HG03565 (cell line): ENCODE results near the gene KDM4B.

Experiments used
- ATAC-seq: cut with Tn5 transposase; IDR thresholded peaks from one replicate; pipeline ENCODE4 v1.9.1; 2021; ENCODE audit warnings: mild to moderate bottlenecking, moderate library complexity; ENCODE audit not compliant: unreplicated experiment

KDM4B gene

DNA sequence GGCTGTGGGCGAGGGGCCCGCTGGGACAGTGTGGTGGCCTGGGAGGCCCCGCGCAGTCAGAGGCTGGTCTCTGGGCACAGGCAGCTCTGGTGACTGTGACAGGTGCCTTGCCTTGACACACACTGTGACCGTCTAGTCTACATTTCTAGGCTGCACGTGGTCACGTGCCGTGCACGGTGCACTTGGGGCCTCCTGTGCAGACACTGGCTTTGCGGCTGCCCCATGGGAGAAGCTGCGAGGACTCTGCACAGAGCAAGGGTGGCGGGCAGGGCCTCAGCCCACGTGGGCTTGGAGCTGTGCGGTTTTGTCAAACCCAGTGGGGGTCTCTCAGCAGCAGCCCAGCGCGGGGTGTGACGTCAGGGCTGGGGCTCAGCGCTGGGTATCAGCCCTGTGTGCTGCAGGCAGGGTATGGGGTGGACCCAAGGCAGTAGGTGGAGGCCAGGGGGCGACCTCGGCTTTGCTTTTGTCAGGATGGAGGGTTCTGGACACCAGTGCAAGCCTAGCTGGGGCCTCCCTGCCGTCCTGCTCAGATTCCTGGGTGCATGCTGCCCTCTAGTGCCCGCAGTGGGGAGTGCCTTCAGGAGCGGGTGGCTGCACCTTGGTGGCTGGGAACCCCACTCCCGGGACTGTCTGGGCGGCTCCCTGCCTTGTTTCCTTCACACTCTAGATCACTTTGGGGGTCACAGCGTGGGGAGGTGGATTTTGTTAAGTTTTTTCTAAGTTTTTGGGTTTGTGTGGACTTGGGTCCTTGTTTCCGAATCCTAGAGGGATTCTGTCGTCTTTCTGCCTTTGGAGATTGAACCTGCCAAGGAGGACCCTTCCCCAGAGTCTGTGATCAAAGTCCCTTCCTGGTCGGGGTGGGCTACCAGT, 62.6 kb downstream of the KDM4B start:
- peak; percentile 57 for ATAC-seq

DNA sequence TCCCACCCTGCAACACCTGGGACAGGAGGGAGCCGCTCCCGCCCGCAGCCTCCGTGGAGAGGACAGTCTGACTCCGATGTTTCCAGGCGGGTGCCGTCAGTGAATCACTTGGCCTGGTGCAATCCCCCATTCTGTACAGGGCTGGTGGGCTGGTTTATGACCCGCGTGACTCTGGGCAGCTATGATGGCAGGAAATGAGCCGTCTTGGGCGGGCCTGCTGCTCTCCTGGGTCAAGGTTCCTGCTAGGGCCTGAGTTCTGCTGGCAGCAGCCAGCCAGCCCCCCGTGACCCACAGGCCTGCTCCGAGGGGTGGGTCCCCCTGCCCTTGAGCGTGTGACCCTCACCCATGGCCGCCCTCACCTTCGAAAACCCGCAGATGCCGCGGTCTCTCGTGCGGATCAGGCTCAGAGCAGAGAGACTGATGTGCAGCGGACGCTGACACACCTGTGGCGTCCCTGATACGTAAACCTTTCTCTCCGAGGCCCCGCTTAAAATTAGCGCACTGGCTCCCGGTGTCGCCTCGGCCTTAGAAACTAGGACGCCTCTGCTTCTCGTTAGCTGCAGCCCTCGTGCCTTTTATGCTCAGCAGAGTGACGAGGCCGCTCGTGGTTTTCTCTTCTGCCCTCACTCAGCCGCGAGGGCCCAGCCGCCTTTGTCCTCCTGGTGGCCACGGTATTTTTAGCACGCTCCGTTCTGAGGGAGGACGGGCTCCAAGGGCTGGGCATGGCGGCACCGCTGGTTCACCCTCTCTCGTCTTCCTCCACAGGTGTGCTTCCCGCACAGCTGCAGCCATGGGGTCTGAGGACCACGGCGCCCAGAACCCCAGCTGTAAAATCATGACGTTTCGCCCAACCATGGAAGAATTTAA, 63.4 kb downstream of the KDM4B start:
- no peak for ATAC-seq

DNA sequence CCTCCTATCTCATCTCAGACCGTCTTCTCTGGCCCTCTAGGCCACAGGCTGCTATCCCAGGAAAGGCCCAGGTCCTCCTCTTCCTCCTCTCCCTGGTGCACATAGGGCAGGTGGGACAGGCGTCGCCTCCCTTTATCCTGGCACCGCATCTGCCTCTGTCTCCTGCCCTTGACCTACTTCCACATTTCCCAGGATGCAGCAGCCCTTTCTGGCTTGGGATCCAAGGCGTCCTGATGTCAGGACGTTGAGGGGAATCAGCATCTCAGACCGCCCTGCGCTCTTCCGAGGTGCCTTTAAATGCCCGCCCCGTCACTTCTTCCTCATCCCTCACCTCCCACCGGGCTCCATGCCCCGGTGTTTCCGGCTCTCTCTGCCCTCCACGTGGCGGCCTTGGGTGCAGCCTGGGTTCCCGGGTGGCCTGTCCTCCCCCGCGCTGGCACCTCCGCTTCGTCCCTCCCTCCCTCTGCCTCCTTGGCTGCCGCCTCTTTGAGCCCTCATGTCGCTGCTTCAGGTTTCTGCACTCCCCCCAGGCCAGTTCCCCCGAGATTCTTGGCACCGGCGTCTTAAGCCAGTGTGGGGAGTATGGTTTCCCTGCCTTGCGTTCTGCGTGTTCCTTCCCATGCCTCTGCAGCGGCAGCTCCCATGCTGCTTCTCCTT, 66.3 kb downstream of the KDM4B start:
- ATAC-seq, result no peak

DNA sequence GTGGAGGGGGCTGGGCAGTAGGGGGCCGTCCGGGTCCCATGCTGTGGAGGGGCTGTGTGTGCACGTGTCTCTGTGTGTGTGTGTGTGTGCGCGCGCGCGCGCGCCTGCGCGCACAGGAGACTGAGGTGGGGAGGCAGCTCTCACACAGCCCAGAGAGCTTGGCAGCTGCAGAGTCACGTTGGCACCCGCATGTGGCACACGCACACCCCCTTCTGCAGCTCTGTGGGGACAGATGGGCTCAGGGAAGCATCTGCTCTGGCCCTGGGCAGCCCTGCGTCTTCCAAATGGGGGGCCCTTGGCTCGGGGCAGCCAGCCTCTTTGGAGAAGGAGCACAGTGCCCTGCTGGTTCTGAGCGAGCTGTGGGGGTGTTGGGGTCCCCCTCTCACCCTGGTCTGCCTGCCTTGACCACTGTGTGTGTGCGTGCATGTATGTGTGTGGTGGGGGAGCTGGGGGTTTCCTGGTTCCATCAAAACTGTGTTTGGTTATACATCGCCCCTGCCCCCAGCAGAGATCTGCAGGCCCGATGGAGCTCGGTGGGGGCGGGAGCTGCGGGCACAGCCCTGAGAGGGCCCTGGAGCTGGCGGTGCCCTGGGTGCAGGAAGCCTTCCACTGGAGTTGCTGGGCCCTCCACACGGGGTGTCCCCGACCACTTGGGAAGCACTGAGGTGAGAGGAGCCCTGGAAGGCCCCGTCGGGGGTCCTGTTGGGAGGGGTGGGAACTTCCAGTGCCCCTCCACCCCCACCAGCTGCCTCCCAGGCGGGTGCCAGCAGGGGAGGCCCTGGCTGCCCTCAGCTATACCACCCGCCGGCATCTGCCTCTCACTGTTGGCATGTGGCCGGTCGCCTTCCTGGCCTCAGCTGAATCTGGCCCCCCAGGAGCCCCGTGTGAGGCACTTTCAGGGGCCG, 67.1 kb downstream of the KDM4B start:
- no peak for ATAC-seq

DNA sequence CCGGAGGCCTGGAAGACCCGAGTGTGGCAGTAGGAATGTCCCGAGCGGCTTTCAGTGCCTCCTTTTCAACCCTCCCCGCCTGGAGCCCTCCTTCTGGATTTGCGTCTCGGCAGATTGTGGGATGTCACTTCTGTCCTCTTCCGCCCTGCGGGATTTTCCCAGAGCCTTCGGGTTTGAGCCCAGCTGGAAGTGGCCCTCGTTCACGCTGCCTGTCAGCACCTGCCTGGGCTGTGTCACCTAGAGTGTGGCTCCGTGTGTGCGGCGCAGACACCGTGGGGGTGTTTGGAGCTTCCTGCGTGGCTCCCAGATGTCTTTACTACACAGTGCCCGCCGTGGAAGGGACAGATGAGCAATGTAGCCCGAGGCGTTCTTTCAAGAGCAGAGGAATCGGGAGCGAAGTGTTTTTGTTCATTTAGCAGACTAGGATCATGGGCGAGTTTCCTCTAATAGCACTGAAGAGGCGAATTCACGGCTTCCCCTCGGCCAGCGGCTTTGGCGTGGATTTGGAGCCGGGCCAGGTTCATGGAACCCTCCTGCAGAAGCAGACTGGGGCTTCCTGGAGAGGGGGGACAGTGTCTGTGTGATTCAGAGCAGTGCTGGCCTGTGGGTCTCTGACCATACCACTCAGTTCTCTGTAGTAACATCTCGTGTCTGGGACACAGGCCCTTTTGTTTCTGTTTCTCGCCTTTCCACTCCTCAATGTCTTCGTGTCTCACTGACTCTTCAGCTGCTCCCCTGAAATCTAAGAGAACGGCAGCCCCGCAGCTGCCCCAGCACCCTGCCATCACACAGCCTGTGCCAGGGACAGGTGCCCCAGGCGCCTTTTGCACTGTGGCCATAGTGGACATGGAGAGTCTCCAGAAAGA, 68.0 kb downstream of the KDM4B start:
- no peak for ATAC-seq

DNA sequence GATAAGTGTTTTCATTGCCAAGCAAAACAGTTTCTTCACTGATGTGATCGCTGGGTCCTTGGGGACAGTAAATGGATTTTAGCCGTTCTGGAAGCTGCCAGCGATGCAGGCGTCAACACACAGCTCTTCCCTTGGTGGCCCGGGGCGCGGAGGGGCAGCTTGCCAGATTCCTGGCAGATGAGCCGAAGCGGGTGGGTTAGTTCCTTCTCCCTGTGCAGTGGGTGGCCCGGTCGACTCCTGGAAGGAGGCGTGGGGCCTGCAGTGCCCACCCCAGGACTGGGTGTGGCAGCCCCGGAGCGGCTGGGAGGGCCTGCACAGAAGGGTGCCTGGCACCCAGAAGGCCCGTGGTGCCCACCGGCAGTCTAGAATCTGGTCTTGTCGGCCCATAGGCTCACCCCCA, 69.0 kb downstream of the KDM4B start:
- ATAC-seq, result no peak

DNA sequence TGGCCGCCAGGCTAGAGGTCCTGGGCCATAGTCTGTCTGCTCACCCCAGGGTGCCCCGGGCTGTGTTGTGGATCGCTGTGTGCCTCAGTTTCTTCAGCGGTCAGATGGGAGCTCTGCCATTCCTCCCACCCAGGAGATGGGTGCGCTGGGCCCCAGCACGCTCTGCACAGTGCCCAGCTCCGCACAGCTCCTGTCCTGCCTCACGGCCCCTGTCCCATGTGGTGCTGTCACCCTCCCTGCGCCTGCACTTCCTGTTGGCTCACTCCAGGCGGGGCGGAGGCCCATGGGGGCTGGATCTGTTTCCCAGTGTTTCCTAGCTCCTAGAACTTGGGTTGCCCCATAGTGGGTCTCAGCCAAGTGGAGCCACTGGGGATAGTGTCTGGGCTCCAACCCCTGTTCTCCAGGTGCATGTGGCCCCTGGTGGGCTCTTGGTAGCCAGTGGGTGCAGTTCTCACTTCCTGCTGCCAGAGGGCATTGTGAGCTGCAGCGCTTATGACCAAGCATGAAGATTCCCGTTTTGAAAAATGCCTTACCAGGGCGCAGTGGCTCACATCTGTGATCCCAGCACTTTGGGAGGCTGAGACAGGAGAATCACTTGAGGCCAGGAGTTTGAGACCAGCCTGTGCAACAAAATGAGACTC, 69.8 kb downstream of the KDM4B start:
- no peak for ATAC-seq

DNA sequence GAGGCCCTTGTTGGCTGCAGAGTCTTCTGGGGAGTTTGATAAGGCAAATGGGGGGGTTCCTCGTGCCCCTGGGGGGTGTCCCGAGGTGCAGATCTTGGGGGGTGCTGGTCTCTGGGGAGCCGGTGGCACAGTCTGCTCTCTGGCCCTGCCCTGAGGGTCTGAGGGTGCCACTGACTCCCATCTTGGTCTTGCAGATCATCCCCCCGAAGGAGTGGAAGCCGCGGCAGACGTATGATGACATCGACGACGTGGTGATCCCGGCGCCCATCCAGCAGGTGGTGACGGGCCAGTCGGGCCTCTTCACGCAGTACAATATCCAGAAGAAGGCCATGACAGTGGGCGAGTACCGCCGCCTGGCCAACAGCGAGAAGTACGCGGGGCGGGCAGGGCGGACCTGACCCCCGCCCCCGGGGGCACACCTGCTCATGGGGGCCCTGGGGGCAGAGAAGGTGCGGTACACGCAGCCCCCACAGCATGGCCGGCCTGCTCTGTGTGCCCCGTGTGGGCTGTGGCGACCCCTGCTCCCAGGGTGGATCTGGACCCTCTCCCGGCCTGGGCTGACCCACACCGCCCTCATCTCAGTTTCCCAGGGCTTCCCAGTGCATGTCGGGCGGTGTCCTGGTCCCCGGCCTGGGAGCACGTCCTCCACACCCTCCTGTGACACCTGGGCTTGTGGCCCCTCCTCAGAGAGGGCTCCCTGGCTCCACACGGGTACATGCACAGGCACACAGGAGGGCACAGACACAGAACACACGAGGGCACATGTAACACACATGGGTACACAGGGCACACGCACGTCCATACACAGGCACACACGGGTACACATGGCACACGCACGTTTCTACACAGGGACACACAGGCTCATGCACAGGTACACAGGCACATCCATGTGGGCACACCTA, 71.0 kb downstream of the KDM4B start:
- ATAC-seq, result no peak

DNA sequence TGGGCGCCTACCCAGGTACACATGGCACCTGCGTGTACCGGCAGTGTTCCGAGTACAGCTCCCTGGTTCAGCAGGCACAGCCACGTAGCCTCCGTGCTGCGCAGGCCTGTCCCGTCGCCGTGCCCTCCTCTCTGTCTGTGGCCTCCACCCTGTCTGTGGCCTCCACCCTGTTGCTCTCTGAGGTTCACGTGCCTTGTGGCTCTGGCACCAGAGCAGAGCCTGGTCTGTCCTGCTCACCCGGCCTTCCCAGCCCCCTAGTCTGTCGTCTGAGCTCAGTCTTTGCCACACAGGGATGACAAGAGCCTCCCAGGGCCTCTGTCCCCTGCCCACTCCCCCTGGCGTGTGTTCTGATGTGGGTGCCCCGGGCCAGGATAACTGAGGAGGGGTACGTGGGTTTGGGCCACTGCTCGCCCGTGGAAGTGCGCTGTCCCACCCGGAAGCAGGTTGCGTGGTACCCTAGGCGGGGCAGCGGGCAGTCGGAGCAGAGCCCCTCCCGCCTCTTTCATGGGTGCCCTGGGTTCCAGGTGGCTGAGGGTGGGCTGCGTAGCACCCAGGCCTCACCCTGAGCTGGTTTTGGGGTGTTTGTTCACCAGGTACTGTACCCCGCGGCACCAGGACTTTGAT, 71.7 kb downstream of the KDM4B start:
- ATAC-seq, result no peak

DNA sequence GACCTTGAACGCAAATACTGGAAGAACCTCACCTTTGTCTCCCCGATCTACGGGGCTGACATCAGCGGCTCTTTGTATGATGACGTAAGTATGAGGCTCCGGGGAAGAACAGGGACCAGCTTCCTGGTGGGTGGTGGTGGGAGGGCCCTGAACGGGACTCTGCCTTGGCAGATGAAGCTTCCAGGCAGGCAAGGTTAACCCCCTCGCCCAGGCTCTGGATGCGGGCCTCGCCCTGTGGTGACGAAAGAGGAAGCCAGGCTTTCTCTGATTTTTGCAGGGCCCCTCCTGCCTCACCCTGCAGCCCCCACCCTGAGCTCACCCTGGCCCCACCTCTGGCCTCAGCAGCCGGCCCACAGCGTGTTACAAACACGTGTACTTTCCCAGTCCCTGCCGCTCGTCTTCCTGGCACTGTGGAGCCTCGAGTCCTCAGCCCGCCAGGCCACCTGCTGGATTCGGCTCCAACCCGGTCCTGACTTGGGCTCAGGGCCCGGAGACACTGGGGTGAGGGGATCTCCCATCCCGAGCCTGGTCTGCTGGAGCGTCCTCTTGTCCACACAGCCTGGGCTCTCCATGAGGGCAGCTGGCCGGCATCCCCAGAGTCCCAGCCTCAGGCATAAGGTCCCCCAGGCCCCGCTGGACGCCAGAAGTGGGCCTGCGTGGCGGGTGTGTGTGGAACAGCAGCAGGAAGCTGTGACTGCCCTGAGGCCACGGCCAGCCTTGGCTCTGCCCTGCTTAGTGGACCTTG, 72.4 kb downstream of the KDM4B start:
- ATAC-seq, result no peak

DNA sequence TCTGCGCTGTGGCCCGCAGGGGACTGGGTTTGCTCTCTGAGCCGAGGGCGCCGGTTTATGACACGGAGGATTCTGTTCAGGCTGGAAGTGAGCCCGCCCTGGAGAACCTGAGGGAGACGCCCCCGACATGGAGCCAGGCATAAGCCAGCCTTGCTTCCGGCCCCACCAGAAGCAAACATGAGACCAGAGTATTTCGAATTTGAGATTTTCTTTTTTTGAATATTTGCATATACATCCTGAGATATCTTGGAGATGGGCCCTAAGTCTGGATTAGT, 72.9 kb downstream of the KDM4B start:
- ATAC-seq, result no peak

DNA sequence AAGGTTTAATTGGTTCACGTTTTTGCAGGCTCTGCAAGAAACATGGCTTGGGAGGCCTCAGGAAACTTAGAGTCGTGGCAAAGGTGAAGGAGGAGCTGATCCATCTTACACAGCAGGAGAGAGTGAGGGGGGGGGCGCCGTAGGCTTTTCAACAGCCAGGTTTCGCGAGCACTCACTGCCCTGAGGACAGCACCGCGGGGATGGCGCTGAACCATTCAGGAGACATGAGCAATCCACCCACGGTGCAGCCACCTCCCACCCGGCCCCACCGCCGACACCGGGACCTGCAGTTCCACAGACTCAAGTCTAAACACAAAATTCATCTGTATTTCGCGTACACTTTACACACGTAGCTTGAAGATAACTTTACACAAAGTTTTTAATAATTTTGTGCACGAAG, 73.6 kb downstream of the KDM4B start:
- no peak for ATAC-seq

DNA sequence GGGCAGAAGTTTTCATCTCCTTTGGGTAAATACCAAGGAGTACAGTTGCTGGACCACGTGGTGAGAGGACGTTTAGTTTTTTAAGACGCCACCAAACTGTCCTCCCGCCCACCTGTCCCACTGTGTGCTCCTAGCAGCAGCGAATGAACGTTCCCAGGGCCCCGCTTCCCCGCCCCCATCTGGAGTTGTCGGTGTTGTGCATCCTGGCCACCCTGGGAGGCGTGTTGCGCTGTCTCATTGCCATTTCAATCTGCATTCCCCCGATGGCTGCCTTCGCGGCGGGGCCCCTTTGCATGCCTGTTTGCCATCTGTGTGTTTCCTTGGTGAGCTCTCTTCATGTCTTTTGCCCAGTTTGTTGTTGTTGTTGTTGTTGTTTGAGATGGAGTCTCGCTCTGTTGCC, 76.1 kb downstream of the KDM4B start:
- no peak for ATAC-seq

DNA sequence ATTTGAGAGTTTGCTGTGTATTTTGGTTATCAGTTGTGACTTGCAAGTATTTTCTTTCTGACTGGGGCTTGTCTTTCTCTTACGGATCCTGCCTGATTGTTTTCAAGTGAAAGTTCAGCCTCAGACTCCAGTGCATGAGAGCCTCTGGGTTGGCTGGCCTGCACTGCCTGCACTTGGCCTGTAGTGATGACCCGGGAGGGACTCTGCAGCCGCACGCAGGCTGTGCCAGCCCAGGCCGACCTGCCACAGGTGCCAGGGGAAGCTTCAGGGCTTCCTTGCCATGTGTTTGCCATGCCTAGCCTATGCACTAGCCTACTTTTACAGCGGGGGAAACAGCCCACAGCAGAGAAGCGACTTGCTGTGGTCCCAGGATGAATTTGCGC, 77.0 kb downstream of the KDM4B start:
- ATAC-seq, result no peak

DNA sequence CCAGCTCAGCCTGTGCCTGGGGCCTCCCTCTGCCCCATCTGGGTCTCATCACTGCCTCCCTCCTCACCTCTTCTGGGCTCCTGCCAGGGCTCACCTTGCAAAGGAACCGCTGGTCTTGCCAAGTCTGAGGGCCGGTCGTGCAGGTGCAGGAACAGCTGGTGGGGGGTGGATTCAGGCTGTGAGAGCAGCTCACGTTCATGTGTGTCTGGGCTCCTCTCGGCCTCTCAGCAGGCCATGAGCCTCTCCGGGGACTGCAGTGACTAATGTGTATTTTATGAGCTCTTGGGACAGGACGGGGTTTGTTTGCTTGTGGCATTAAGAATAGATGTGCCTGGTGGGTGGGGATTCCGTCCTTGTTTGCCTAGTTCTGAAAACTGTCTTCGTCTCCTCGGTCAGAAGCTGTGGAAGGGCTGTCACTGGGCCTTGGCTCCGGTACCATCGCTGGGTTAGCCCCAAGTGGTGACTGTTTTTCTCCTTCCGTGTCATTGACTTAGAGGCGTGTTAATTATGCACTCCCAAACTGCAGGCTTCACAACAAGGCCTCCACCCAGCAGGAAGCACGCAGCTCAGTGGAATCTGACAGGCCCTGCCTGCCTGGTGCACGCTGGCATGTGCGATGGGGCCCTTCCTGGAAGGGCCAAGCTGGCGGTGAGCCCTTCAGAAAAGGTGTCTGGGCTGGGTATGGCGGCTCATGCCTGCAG, 77.6 kb downstream of the KDM4B start:
- ATAC-seq, result no peak

DNA sequence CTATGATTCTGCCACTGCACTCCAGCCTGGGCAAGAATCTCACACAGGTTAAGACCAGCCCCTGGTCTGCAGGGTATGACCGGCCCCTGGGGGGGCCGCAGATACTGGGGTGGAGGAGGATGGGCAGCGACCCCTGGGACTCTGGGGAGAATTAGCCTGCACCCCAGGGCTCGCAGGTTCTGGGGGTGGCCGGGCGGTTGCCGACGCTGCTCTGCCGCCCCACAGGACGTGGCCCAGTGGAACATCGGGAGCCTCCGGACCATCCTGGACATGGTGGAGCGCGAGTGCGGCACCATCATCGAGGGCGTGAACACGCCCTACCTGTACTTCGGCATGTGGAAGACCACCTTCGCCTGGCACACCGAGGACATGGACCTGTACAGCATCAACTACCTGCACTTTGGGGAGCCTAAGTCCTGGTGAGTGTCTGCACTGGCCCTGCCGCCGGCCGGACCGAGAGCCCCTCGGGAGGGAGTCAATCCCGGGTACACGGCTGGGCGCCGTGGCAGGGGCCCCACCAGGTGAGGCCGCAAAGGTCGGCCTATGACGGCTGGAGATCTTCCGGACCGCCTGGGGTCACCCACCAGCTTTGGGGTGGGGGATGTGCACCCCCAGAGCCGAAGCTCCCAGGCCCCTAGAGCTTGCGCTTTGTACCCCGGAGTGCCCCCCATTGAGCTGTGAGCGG, 78.5 kb downstream of the KDM4B start:
- no peak for ATAC-seq
